Measurements from ENCODE around the gene TXNL4A.

The TXNL4A gene

GRCh38 chr18:79936641-79937040, 51.7 kb downstream of the TXNL4A start:
- H3K4me3 ChIP-seq (ENCODE audit: low read depth in 1 of 2, low read length in 2 of 2): no peak overlapping the region
- H3K9ac ChIP-seq (ENCODE audit: low read depth, low read length): no peak overlapping the region
- H3K4me2 ChIP-seq (ENCODE audit: insufficient read depth, low read length): no peak overlapping the region
- H3K27ac ChIP-seq (ENCODE audit: low read length): no peak overlapping the region
- no peak for ATAC-seq (ENCODE audit: insufficient read depth, low read depth)
- no peaks in the 10 kb centered on the region for H3K4me1 ChIP-seq (ENCODE audit: insufficient read depth, low read length)
- H3K27me3 ChIP-seq (ENCODE audit: insufficient read depth, low read length, poor library complexity): no peaks in the 10 kb centered on the region
- no peak for TF ChIP-seq EZH2 (IDR thresholded peaks at IDR 0.05; ENCODE audit: borderline replicate concordance, low read depth, low read length, severe bottlenecking)
- no peak for TF ChIP-seq CTCF (IDR thresholded peaks at IDR 0.05; ENCODE audit: borderline replicate concordance, extremely low read depth, low read length, poor library complexity, severe bottlenecking)
- H4K20me1 ChIP-seq (ENCODE audit: insufficient read depth, low read length): peaks cover 14% of the 10 kb centered on the region
- DNase-seq: no peak
- H3K9me3 ChIP-seq (ENCODE audit: insufficient read depth, low read length, severe bottlenecking): peaks cover 30% of the 10 kb centered on the region
- H3K36me3 ChIP-seq (ENCODE audit: insufficient read depth, low read length): peaks cover 80% of the 10 kb centered on the region
- no peak overlapping the region for H2AFZ ChIP-seq (ENCODE audit: low read depth, low read length)
- peaks cover 69% of the 10 kb centered on the region for H3K79me2 ChIP-seq (ENCODE audit: insufficient read depth, low read length)

GRCh38 chr18:79935925-79936324, 52.4 kb downstream of the TXNL4A start:
- peaks cover 37% of the 10 kb centered on the region for H3K9me3 ChIP-seq (ENCODE audit: insufficient read depth, low read length, severe bottlenecking)
- DNase-seq (no peak), ATAC-seq (ENCODE audit: insufficient read depth, low read depth) (no peak)
- no peak overlapping the region for H2AFZ ChIP-seq (ENCODE audit: low read depth, low read length)
- peaks cover 72% of the 10 kb centered on the region for H3K79me2 ChIP-seq (ENCODE audit: insufficient read depth, low read length)
- TF ChIP-seq EZH2 (IDR thresholded peaks at IDR 0.05; ENCODE audit: borderline replicate concordance, low read depth, low read length, severe bottlenecking) (no peak), CTCF (IDR thresholded peaks at IDR 0.05; ENCODE audit: borderline replicate concordance, extremely low read depth, low read length, poor library complexity, severe bottlenecking) (no peak)
- no peak overlapping the region for H3K4me2 ChIP-seq (ENCODE audit: insufficient read depth, low read length)
- no peak overlapping the region for H3K9ac ChIP-seq (ENCODE audit: low read depth, low read length)
- H3K27me3 ChIP-seq (ENCODE audit: insufficient read depth, low read length, poor library complexity): no peaks in the 10 kb centered on the region
- no peak overlapping the region for H3K4me3 ChIP-seq (ENCODE audit: low read depth in 1 of 2, low read length in 2 of 2)
- peaks cover 76% of the 10 kb centered on the region for H3K36me3 ChIP-seq (ENCODE audit: insufficient read depth, low read length)
- no peaks in the 10 kb centered on the region for H3K4me1 ChIP-seq (ENCODE audit: insufficient read depth, low read length)
- no peak overlapping the region for H3K27ac ChIP-seq (ENCODE audit: low read length)
- peaks cover 7% of the 10 kb centered on the region for H4K20me1 ChIP-seq (ENCODE audit: insufficient read depth, low read length)

GRCh38 chr18:79935499-79935898, 52.9 kb downstream of the TXNL4A start:
- H3K27ac ChIP-seq (ENCODE audit: low read length): no peak overlapping the region
- no peak overlapping the region for H3K4me3 ChIP-seq (ENCODE audit: low read depth in 1 of 2, low read length in 2 of 2)
- DNase-seq (no peak), ATAC-seq (ENCODE audit: insufficient read depth, low read depth) (no peak)
- no peaks in the 10 kb centered on the region for H3K27me3 ChIP-seq (ENCODE audit: insufficient read depth, low read length, poor library complexity)
- no peak overlapping the region for H3K9ac ChIP-seq (ENCODE audit: low read depth, low read length)
- peaks cover 68% of the 10 kb centered on the region for H3K79me2 ChIP-seq (ENCODE audit: insufficient read depth, low read length)
- H4K20me1 ChIP-seq (ENCODE audit: insufficient read depth, low read length): peaks cover 5% of the 10 kb centered on the region; the same call in 1 of the 2 replicates
- no peaks in the 10 kb centered on the region for H3K4me1 ChIP-seq (ENCODE audit: insufficient read depth, low read length)
- peaks cover 75% of the 10 kb centered on the region for H3K36me3 ChIP-seq (ENCODE audit: insufficient read depth, low read length)
- H3K9me3 ChIP-seq (ENCODE audit: insufficient read depth, low read length, severe bottlenecking): peaks cover 40% of the 10 kb centered on the region
- TF ChIP-seq CTCF (IDR thresholded peaks at IDR 0.05; ENCODE audit: borderline replicate concordance, extremely low read depth, low read length, poor library complexity, severe bottlenecking): no peak
- H3K4me2 ChIP-seq (ENCODE audit: insufficient read depth, low read length): no peak overlapping the region
- no peak overlapping the region for H2AFZ ChIP-seq (ENCODE audit: low read depth, low read length)

- Histone ChIP-seq H3K4me2 (ENCODE audit: insufficient read depth, low read length) (no peak overlapping the region), H3K4me3 (ENCODE audit: low read depth in 1 of 2, low read length in 2 of 2) (no peak overlapping the region), H3K9me3 (ENCODE audit: insufficient read depth, low read length, severe bottlenecking) (peaks cover 44% of the 10 kb centered on the region), H3K79me2 (ENCODE audit: insufficient read depth, low read length) (peaks cover 69% of the 10 kb centered on the region), H3K27ac (ENCODE audit: low read length) (no peak overlapping the region), H2AFZ (ENCODE audit: low read depth, low read length) (no peak overlapping the region), H4K20me1 (ENCODE audit: insufficient read depth, low read length) (peaks cover 5% of the 10 kb centered on the region; the same call in 1 of the 2 replicates), H3K4me1 (ENCODE audit: insufficient read depth, low read length) (no peaks in the 10 kb centered on the region), H3K36me3 (ENCODE audit: insufficient read depth, low read length) (peaks cover 75% of the 10 kb centered on the region), H3K27me3 (ENCODE audit: insufficient read depth, low read length, poor library complexity) (no peaks in the 10 kb centered on the region), H3K9ac (ENCODE audit: low read depth, low read length) (no peak overlapping the region)
- no peak for TF ChIP-seq EZH2 (IDR thresholded peaks at IDR 0.05; ENCODE audit: borderline replicate concordance, low read depth, low read length, severe bottlenecking)
- TF ChIP-seq CTCF (IDR thresholded peaks at IDR 0.05; ENCODE audit: borderline replicate concordance, extremely low read depth, low read length, poor library complexity, severe bottlenecking): no peak
- no peak for DNase-seq
- ATAC-seq (ENCODE audit: insufficient read depth, low read depth): no peak
Measured at GRCh38 chr18:79935098-79935480, 53.3 kb downstream of the TXNL4A start.

Data from DND-41 (cell line).